GM18907 (cell line): ENCODE data around the gene CDH18.

Source experiments
- ATAC-seq: cut with Tn5 transposase; IDR thresholded peaks from one replicate; pipeline ENCODE4 v1.9.1; 2021; ENCODE audit warnings: mild to moderate bottlenecking, moderate library complexity; ENCODE audit not compliant: unreplicated experiment

The CDH18 gene

GRCh38 chr5:19616701-19617215, 371.2 kb downstream of the CDH18 start:
- ATAC-seq, result no peak

GRCh38 chr5:19615661-19616060, 372.3 kb downstream of the CDH18 start:
- no peak for ATAC-seq

GRCh38 chr5:19615071-19615470, 372.9 kb downstream of the CDH18 start:
- ATAC-seq, result no peak

GRCh38 chr5:19608444-19609002, 379.5 kb downstream of the CDH18 start:
- ATAC-seq, result no peak

GRCh38 chr5:19605846-19606407, 382.1 kb downstream of the CDH18 start:
- no peak for ATAC-seq

GRCh38 chr5:19584131-19584530, 403.9 kb downstream of the CDH18 start:
- no peak for ATAC-seq

GRCh38 chr5:19577882-19578281, 410.1 kb downstream of the CDH18 start:
- no peak for ATAC-seq

- no peak for ATAC-seq
Measured at GRCh38 chr5:19568004-19568403, 420.0 kb downstream of the CDH18 start.

- no peak for ATAC-seq
Measured at GRCh38 chr5:19565466-19565865, 422.5 kb downstream of the CDH18 start.

GRCh38 chr5:19564036-19564435, 424.0 kb downstream of the CDH18 start:
- no peak for ATAC-seq

GRCh38 chr5:19555876-19556275, 432.1 kb downstream of the CDH18 start:
- no peak for ATAC-seq

- ATAC-seq, result no peak
Measured at GRCh38 chr5:19555436-19555835, 432.6 kb downstream of the CDH18 start.

- ATAC-seq, result no peak
Measured at GRCh38 chr5:19554524-19554923, 433.5 kb downstream of the CDH18 start.

- no peak for ATAC-seq
Measured at GRCh38 chr5:19547640-19548039, 440.4 kb downstream of the CDH18 start.

GRCh38 chr5:19546521-19546920, 441.5 kb downstream of the CDH18 start:
- ATAC-seq, result no peak

- no peak for ATAC-seq
Measured at GRCh38 chr5:19538607-19539006, 449.4 kb downstream of the CDH18 start.

- ATAC-seq, result no peak
Measured at GRCh38 chr5:19536387-19536786, 451.6 kb downstream of the CDH18 start.

- no peak for ATAC-seq
Measured at GRCh38 chr5:19534751-19535150, 453.2 kb downstream of the CDH18 start.

- ATAC-seq, result no peak
Measured at GRCh38 chr5:19532936-19533335, 455.1 kb downstream of the CDH18 start.

GRCh38 chr5:19531374-19531952, 456.5 kb downstream of the CDH18 start:
- ATAC-seq, result no peak

- ATAC-seq, result no peak
Measured at GRCh38 chr5:19519448-19519847, 468.6 kb downstream of the CDH18 start.

- ATAC-seq, result no peak
Measured at GRCh38 chr5:19498852-19499251, 489.1 kb downstream of the CDH18 start.
